ENCODE measurements around the gene FADS1.

FADS1 gene

GRCh38 chr11:61756147-61756451 lies 60.7 kb downstream of the FADS1 start:
- DNase-seq: no peak

- no peak for DNase-seq
These were observed 62.0 kb downstream of the FADS1 start for GRCh38 chr11:61754534-61755482.

- no peak for DNase-seq
These were observed 63.1 kb downstream of the FADS1 start for GRCh38 chr11:61753672-61754071.

GRCh38 chr11:61752925-61753521 lies 63.8 kb downstream of the FADS1 start:
- DNase-seq: no peak

GRCh38 chr11:61752117-61752924 lies 64.5 kb downstream of the FADS1 start, which contains the start of gene MYRF:
Gene MYRF, plus strand, starts transcription at chr11:61752636. Its CDS starts 109 bp downstream, at chr11:61752745.
- DNase-seq: peak; percentile 56

GRCh38 chr11:61751384-61751783 lies 65.4 kb downstream of the FADS1 start:
- DNase-seq: no peak

GRCh38 chr11:61750631-61751273 lies 66.1 kb downstream of the FADS1 start:
- no peak for DNase-seq

Data from activated CD4-positive, alpha-beta T cell treated with anti-CD3 and anti-CD28 coated beads, Interleukin-2, amount 50 U/mL, for 1 hour (primary cell).